T-helper 1 cell (primary cell): ENCODE results near the gene PIPOX.
"Not testable (repeated sequence)": the region's sequence is repeated elsewhere in the genome, so short reads cannot be mapped to it uniquely, and the experiment has no call there.

Experiments
- DNase-seq, 5 donors: peaks; one replicate each; pipeline ENCODE4 v3.0.0-alpha.2; 2012 to 2020

Gene PIPOX

DNA sequence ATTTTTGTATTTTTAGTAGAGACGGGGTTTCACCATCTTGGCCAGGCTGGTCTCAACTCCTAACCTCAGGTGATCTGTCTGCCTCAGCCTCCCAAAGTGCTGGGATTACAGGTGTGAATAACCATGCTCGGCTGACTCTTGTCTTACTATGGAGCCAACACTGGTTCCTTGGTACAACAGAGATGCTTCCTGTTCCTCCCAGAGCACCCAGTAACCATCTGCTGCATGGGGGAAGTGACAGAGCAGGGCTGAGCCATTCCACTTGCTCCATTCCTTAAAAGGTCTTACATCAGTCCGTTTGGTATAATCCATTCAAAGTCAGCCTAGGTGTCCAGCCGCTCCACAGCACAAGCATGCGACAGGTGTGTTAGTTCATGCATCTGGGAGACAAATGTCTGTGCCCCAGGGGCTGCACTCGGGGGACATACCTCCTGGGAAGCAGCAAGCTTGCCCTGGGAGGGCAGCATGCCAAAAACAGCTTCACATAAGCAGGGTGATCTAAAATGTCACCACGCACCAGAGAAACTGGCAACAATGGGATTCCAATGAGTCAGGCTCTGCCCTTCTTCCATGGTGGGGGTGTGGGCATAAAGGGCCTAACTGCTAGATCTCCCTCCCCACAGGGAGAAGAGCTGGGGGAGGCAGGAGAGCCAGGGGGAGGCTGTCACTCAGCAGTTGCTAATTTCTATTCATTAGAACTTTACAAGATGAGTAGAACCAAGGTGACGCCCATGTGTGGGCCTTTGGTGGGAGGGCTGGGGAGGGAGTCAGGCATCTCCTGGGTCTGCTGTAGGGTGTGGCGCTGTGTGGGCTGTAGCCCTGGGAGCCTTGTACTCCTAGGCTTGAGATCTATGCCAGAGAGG lies 35.5 kb downstream of the PIPOX start:
- no peak for DNase-seq

DNA sequence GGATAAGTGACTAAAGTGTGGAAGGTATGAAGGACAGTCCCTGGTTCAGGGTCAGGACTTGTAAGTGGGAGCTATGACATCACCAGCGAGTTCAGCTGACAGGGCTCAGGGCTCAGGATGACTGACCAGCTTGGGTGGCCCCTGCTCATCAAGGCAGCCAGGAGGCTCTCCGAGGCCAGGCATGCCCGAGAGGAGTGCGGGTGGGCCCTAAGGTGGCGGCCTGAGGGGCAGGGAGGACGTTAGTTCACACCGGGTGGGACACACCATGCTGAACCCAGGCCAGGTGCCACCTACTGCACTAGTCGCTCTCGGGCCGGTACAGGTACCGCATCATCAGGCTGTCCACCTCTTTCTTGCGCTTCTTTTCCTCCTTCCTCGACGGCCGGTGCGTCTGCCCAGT lies 36.5 kb downstream of the PIPOX start:
- DNase-seq, result no peak

DNA sequence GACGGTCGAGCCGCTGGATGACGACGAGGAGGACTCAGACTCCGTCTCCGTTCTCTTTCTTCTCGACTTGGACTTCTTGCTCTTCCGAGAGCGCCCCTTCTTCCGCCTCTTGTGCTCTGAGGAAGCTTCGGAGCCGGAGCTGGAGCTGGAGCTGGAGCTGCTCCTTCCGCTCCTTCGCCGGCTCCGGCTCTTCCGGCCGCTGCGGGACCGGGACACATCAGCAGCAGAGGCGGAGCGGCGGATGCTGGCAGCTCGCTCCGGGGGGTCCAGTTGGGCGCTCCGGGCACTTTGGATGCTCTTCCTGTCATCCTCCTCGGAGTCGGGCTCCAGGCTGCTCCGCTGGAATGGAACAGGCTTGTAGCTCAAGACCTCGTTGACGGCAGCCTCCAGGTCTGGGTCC lies 36.9 kb downstream of the PIPOX start:
- DNase-seq, result no peak

DNA sequence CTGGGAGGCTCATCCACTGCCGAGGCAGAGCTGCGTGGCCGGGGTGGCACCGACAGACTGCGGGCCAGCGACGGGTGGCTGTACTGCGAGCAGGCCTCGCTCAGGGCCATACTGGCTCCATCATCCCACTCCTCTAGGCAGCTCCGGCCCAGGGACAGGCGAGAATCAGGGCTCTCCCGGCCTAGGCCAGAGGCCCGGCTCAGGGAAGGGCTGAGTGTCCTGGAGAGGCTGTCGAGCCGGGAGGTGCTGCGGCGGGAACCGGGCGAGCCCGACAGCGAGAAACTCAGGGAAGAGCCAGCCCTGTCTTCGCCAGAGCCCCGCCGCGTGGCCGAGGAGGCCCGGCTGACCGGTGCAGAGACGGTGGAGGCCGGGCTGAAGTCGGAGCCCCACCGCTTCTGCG lies 37.4 kb downstream of the PIPOX start:
- no peak for DNase-seq

DNA sequence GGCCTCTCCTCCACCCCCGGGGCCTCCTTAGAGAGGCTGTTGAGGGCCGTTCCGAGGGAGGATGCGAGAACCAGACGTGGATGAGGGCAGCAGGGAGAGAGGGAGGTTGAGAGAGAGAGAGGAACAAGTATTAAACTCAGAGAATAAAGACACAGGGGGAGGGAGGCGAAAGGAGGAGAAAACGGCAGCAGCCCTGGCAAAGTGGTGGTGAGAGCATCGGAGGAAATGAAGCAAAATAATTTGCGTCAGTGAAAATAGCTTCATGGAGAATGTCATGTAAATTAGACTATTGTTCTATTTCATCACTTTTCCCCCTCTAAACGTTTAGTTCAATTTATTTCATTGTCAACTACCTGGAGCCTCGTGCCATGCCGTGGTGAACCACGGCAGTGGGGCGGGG lies 38.0 kb downstream of the PIPOX start:
- no peak for DNase-seq

DNA sequence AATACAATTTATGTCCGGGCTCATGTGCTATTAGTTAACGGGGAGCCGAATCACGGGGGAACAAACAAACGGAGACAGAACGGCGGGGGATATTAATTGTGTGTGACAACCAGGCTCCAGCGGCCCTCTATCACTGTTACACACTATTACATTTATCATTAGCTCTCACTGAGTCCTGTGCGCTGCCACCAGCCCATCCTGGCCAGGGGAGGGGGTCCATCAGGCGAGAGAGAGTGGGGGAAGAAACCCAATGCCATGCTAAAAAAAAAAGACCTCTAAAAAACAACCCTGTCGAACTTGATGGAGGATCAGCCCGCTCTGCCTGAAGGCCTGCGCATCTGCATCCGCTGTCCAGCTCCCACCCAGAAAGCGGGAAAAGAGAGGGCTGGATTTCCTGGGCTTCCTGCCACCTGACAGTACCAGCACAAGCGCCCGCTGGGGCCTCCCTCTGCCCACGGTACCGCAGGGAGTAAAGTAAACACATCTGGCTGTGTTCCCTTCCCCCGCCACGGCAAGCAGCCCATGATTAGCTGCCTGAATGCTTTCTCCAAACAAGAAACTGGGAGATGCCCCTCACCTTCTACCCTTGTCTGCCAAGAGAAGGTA lies 41.7 kb downstream of the PIPOX start:
- DNase-seq, result no peak

DNA sequence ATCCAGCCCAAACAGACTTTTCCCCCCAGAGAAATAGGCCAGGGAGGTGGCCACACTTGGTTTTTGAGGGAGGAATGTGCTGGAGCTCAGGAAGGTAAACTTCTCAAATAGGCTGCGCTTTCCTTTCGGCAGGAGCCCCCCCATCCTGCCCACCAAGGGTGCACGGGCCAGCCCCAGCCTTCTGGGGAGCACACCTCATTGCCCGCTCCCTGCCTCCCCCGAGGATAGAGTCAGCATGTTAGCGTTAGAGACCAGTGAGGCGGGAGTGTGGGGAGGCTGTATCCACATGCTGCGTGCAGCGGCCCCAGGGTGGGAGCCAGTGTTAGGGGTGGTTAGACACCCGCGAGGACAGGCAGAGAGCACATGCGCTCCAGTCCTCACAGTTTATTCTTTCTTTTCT lies 42.3 kb downstream of the PIPOX start:
- DNase-seq, result no peak

DNA sequence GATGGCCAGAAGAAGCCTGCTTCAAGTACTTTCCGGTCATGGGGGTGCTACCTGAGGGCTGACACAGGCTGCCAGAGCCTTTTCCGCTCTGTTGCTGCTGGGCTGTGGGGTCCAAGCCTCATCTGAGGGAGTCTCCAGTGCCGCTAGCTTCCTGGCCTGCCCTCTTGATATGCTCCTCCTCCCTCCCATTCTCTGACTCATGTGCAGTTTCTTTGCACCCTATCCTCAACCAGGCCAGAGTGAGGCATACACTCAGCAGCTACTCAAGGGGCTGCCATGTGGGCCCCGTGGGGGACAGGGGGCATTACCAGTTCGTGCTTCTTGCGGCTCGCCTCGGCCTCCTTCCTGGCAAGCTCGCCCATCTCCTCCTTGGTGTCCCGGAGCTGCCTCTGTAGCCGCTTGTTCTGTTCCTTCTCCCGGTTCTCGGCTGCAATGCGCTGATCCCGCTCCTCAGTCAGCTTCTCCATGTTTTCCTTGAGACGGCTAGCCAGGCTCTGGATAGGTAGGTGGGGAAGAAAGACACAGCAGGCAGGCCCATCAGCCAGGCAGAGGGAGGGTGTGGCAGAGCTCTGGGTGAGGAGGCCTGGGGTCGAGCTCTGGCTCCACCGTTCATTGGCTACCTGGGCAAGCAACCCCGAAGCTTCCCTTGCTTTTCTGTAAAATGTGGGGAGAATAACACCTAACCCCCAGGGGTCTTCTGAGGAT lies 43.8 kb downstream of the PIPOX start:
- no peak for DNase-seq

DNA sequence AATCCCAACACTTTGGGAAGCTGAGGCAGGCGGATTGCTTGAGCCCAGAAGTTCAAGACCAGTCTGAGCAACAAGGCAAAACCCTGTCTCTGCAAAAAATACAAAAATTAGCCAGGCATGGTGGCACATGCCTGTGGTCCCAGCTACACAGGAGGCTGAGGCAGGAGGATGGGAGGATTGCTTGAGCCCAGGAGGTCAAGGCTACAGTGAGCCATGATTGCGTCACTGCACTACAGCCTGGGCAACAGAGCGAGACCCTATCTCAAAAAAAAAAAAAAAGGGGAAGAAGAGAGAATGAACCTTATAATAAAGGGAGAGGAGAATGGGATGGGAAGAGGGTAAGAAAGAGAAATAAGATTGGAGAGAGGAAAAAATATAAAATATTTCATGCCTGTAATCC lies 45.8 kb downstream of the PIPOX start:
- DNase-seq, result not testable (repeated sequence)

DNA sequence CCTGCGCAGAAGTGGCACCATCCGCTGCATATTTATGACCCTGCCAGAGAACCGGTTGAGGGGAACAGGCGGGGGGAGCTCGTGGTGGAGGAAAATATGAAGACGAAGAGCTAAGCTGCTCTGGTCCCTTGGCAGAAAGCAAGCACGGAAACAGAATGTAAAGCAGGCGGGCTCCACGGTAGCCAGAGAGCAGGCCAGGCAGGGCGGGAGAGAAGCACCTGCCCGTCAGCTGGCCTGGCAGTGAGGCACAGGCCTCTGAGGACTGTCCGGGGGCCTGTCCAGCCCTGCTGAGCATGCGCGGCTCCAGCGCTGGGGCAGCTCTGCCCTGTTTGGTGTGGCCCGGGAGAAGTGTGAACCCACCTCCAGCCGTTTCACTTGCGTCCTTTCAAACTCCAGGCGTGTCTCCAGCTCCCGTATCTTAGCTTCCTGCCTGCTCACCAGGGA lies 46.7 kb downstream of the PIPOX start:
- DNase-seq, result no peak

DNA sequence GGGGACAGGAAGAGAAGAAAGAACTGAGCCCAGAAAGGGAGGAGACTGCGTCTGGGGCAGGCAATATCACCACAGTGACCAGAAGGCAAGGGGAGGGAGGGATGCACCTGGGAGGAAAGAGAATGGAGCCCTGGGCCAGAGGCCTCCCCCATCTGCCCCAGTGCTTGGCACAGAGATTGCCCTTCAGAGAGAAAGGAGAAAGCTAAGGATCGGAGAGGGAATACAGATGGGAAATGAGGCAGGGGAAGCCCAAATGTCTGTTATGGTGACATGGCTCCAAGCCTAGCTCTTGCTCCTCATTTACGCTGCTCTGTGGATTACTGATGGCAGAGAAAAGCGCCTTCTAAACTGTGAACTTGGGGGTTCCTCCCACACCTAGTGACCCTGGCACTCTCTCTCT lies 47.2 kb downstream of the PIPOX start:
- no peak for DNase-seq

DNA sequence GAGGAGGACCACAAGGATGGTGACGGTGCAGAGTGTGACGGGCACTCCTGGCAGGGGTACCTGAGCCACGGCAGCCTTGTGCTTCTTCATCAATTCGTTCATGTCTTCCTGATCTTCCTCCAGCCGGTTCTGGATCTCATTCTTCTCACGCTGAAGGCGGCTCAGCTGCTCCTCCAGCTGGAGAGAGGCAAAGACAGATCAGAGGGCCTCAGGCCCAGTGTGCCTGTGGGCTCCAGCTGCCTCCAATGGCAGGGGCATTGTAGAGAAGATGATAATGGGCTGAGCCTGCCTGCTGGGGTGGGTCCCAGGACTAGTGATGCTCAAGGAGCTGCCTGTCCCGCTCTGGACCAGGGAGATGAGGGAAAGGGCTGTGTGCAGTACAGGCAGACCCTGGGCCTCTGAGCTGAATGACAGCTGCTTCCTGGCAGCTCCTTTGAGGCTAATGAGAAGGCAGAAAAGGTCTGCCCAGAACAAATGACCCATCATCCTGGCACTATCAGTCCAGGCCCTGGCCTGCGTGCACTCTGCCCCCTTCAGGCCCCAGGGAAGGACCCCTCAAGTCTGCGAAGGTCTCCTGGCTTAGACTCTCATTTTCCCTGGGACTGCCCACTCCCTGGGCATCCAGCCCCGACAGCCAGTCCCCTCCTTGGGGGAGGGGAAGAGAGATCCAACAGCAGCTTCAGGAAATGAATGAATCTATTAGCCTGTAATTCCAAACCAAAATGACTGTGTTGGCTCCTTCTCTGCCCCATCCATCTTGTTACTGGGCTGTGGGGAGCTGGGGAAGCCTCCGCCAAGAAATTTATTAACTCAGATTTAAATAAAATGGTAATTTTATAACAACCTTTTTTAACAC lies 48.0 kb downstream of the PIPOX start:
- no peak for DNase-seq

DNA sequence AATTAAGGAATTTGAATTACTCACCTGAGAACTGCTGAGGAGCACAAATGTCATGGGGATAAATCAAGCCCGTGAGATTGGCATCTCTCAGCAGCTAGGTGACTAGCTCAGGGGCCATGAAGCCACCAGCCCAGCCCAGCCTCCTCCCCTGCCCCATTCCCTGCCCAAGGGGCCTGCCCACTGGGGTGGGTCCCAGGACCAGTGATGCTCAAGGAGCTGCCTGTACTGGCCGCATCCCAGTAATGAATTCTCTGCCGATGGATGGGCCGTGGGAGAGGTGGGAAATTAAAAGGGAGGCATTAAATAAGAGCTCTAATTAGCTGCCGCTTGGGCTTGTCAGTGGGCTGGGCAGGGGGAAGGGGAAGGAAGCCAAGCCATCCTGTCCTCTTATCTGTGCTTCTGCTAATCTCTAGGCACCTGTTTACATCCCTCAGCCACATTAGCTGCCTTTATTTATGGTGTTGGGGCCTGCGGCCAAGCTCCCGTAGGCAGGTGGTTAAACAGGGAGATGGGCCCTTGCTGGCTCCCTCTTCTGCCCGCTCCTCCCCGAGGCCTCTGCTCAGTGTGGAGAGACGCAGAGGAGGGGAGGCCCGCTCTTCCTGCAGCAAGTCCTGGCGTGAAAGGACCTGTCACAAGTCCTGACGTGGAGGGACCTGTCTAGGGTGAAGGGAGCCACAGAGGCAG lies 48.8 kb downstream of the PIPOX start:
- no peak for DNase-seq

DNA sequence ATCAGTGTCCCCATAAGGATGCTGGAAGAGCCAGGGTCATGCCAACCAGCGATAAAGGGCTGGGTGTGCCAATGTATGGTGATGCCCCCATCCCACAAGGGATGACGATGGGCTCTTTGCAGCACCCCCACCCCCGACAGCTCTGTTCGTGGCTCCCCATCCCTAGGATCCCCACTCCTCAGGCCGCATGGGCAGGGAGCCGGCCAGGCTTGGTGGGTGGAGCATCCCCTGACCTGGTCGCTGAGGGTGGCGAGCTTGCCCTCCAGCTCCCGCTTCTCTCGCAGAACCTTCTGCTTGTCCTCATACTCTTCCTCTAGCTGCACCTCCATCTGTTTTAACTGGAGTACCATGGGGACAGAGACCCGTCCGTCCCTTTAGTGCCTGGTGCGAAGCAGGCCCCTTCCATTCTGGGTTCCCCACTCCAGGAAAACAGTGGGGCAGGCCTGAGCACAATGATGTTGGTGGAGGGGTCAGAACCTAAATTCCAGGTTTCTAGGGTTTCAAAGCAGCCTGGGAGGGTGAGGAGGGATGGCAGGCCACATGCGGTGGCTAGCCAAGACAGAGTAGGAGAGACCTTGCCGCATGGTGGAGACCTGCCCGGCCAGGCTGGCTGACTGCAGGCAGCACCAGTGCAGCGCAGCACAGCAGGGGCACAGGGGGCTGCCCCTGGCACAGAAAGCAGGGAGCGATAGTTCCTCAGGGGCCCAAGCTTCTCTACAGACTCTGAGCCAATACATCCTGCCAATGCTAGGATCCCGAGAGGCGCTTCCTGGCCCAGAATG lies 50.3 kb downstream of the PIPOX start:
- DNase-seq, result no peak

DNA sequence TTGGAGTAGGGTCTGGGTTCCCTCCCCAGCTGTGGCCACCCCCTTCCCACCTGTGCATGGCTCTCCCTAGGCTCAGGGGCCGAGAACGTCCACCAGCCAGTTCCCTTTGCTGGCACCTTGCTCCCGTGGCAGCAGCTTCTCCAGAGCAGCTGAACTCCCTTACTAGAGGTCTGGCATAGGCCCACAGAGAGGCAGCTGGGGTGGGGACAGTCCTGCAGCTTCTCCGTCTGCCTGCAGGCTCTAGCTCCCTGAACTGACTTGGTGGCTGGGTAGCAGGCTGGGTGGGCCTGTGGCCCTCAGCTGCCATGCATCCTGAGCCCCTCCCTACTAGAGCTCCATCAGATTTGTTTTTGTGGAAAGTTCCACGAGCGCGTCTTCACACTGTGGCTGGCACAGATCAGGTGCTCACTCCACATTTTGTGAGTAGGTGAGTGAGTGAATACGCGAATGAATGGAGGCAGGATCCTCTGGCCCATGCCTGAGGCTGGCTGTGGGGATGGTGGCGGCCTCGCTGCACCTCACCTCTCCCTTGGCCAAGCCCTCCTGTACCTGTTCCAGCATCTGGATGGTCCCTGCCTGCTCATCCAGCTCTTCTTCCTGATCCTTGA lies 51.3 kb downstream of the PIPOX start:
- no peak for DNase-seq

DNA sequence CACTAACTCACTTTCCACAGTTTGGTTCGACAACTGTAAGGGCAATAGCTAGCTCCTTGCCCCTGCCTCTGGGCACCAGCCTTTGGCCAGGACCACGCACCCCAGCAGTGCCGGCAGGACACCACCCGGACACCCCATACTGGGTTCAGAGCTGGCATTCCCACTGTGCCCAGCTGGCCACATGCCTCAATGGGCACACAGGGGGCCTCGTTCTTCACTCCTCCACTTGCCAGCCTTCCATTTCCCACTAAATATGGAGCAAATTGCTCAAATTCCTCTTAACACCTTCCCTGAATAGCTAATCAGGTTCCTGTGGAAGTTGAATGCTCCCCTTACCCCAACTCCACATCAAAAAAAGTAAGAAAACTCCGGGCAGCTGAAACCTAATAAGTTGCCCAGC lies 52.5 kb downstream of the PIPOX start:
- no peak for DNase-seq

DNA sequence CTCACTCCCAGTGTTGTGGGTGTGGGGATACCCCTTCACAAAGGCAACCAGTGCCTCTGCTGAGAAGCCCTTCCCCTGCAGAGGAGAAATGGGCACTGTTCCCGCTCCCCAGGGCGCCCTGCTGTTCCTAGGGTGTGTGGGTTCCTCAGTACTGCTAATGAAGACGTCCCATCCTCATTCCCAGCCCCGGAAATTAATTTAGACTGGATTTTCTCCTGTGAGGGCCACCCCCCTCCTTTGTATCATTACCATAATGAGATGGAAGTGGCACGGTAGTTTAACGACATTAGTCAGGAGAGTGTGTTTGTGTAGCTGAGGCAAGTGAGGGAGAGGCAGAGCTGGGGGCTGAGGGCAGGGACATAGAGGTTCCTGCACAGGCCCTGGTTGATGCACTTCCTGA lies 53.2 kb downstream of the PIPOX start:
- DNase-seq, result no peak

DNA sequence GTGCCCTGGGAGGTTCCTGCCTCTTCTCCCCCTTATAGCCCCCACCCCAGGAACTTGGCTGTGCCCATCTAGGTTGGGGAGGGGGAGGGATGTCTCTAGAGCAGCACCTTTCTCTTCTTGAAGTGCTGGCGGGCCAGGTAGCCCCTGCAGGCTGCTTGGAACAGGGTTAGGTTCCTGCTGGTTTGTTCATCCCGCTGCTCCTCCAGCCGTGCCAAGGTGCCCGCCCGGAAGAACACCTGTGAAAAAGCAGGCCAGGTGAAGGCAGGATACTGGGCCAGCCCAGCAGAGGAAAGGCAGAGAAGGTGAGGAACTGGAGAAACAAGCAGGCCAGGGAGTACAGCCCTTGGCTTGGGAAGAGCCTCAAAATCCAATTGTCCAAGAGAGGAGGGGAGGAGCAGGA lies 56.6 kb downstream of the PIPOX start:
- no peak for DNase-seq

DNA sequence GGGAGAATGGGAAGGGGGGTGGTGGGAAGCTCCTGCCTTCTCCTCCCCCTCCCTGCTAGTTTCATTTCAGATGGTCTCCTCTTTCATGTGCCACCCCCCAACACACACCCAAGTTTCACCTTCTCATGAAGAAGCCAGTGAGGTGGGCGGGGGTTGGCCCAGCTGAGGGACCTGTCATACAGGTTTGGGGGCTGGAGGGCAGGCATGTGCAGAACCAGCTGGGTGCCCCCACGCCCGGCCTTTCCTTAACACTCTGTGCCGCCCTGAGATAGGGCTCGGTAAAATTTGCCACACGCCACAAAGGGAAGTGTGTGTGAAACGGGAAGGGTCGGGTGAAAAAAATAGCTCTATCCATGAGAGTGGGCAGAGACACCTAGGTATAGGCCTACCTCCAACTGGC lies 57.4 kb downstream of the PIPOX start:
- no peak for DNase-seq

DNA sequence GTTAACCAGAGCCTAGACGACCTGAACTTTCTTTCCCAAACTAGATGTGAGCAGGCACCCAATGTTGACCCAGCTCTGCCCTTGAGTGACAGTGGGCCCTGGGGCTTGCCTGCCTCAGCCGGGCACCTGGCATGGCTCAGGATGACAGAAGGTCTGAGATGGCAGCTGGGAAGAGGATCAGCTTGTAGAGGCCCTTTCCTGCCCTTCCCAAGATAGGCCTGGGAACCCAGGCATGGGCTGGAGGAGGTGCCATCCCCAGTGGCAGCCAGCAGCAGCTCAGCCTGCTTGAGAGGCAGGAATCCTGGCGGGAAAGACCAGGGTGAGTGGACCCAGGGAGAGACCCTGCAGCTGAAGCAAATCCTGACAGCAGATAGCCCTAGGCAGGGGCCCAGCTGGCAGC lies 59.1 kb downstream of the PIPOX start:
- DNase-seq, result no peak

DNA sequence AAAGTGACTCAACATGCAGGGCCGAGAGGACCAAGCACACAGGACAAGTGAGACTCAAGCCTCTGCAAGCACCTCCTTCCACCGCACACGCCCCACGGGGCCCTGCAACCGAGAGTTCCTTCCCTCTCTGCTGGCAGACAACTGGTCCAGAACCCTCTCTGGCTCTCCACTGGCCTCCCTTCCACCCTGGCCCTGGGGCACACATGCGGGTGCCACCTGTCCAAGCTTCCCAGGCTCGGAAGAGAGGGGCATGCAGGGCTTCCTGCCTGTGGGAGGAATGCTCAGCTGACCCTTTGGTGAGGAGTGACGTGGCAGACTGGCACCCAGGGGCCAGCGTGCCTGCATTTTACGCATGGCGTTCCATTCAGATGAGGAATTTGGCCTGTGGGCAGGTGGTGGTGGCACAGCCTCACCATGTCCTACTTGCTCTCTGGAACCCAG lies 59.8 kb downstream of the PIPOX start:
- DNase-seq, result no peak
